AG09319 (cell line): ENCODE measurements around the gene KITLG.

Experiments used
- DNase-seq: peaks from one replicate; pipeline ENCODE4 v3.0.0-alpha.2; 2010; ENCODE audit warnings: low read depth; ENCODE audit errors: extremely low read depth
- CTCF ChIP-seq: IDR thresholded peaks from 2 replicates; pipeline ENCODE4 v1.5.1; 2011; ENCODE audit warnings: low read depth, mild to moderate bottlenecking, inconsistent platforms, low read length, moderate library complexity

Gene KITLG

GRCh38 chr12:88576866-88577265, 3.4 kb downstream of the KITLG start:
- TF ChIP-seq CTCF = no peak
- no peak for DNase-seq

- TF ChIP-seq CTCF = no peak
- DNase-seq = no peak
These were observed 4.8 kb downstream of the KITLG start for GRCh38 chr12:88575361-88575970.

DNA sequence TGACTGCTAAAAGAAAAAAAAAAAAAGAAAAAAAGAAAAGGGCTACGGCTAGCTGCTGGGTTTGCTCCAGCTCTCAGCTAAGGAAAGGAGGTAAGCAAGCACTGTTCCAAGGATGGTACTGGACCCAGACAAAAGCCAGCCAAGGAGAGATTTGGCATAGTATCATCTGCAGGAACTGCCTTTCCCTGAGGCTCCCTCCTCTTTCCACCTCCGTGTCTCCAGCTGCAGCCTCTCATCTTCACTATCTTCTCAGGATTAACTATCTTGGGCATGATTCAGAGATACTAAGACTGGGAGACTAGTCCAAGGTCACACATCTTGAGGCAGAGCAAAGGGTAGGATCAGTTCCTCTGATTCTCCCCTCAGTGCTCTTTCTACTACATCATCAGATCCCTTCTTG, 6.0 kb downstream of the KITLG start:
- no peak for DNase-seq
- TF ChIP-seq CTCF = no peak

GRCh38 chr12:88573583-88573982, 6.7 kb downstream of the KITLG start:
- no peak for TF ChIP-seq CTCF
- no peak for DNase-seq

DNA sequence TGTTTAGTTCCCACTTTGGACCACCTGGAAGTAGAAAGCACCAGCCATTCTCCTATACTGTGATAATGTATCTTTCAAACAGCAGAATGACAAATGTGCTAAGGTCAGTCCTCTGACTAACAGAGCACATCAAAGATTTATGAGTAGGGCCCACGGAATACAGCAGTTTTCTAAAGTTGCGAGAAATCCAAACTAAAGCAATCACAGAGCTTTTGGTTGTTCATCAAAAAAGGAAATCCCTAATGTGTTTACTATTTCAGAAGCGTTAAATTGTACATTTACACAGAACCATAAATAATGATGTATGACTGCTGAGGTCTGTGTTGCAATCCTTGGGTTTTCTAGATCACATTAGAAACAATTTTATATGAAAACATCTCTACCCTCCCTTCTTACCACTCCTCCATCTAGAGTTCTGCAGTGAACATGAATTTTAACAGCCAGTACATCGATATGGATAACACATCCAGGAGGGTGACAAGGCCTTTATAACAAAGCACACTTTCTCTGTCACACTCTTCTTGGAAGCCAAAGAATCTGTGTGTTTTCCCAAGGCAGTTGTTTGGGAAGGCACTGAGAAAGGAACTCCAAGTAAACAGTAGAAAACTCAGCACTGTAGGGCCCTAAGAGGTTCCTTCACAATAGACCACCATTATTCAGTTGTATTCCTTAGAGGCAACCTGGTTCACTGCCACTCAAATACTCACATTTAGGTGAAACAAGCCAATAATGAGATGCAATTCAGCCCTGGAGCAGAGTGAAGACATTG, 7.3 kb downstream of the KITLG start:
- no peak for TF ChIP-seq CTCF
- no peak for DNase-seq

- no peak for TF ChIP-seq CTCF
- DNase-seq = peak; percentile 71
These were observed 8.7 kb downstream of the KITLG start for GRCh38 chr12:88571543-88571942.

- no peak for DNase-seq
- TF ChIP-seq CTCF = no peak
These were observed 10.2 kb downstream of the KITLG start for GRCh38 chr12:88570103-88570502.
